GM12864 (cell line): ENCODE measurements around the gene IQCB1.

Experiments used
- DNase-seq: peaks from one replicate; pipeline ENCODE4 v3.0.0-alpha.2; 2011; ENCODE audit warnings: low read depth
- H3K4me3 ChIP-seq: 2 replicates; pipeline ENCODE4 v1.5.1; 2011; ENCODE audit warnings: mild to moderate bottlenecking, low read depth, low read length, control low read depth
- TF ChIP-seq, protein P1 (sequence below): IDR thresholded peaks from 2 replicates; pipeline ENCODE4 v1.5.1; 2011; ENCODE audit warnings: low read depth, mild to moderate bottlenecking, moderate library complexity, low read length, control low read depth, inconsistent platforms; ENCODE audit errors: missing control alignments

Gene IQCB1

DNA sequence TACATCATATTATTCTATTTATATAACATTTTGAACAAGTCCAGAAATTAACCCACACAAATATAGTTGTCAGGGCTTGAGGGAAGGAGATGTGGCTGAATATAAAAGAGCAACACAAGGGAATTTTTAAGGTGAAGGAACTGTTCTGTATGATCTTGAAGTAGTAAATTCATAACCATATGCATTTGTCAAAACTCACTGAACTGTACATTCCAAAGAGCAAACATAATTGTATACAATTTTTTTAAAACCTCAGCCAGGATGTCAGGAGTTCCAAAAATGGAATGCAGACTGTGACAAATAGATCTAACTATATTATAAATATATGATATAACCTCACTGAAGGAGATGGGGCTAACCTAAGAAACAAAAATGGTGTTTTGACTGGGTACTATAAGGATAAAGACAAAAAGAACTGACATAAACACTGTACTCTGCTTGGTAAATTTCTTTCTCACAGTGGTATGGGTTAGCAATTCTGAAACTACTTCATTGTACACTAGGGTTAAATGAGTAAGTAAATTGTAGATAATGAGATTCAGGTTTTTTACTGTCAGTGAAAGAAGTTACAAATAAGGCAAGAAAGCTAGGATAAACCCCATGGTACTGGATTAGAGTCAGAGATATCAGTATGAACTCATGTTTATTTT lies 99.7 kb downstream of the IQCB1 start:
- TF ChIP-seq, protein P1, sequence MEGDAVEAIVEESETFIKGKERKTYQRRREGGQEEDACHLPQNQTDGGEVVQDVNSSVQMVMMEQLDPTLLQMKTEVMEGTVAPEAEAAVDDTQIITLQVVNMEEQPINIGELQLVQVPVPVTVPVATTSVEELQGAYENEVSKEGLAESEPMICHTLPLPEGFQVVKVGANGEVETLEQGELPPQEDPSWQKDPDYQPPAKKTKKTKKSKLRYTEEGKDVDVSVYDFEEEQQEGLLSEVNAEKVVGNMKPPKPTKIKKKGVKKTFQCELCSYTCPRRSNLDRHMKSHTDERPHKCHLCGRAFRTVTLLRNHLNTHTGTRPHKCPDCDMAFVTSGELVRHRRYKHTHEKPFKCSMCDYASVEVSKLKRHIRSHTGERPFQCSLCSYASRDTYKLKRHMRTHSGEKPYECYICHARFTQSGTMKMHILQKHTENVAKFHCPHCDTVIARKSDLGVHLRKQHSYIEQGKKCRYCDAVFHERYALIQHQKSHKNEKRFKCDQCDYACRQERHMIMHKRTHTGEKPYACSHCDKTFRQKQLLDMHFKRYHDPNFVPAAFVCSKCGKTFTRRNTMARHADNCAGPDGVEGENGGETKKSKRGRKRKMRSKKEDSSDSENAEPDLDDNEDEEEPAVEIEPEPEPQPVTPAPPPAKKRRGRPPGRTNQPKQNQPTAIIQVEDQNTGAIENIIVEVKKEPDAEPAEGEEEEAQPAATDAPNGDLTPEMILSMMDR: no peak
- no peak overlapping the region for H3K4me3 ChIP-seq
- DNase-seq: peak; percentile 27

DNA sequence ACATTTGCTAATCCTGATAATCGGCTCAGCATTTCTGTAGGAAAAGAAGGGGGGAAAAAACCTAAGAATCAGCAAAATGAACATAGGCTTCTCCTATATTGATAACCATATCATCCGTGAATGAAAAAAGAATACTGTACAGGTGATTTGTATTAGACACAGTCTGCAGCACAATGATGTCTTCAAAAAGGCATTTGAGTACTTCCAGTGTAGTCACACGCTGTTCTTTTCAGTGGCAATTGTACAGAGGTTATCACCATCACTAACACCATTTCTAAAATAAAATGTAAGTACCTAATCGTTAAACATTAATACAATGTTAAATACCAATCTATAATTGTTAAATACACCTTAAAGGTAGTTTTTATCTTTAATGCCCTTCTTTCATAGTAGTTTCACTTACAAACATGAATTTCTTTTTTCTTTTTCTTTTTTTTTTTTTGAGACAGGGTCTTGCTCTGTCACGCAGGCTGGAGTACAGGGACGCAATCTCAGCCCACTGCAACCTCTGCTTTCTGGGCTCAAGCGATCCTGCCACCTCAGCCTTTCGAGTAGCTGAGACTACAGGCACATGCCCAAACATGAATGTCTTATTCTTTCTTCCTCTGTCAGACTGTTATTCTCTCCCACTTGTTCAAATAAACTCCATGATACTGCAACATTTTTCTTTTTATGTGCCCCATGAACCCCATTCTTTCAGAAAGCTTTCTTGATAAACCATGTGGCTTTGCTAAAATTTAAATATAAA lies 103.7 kb downstream of the IQCB1 start:
- TF ChIP-seq, protein P1: no peak
- DNase-seq: no peak
- no peak overlapping the region for H3K4me3 ChIP-seq

DNA sequence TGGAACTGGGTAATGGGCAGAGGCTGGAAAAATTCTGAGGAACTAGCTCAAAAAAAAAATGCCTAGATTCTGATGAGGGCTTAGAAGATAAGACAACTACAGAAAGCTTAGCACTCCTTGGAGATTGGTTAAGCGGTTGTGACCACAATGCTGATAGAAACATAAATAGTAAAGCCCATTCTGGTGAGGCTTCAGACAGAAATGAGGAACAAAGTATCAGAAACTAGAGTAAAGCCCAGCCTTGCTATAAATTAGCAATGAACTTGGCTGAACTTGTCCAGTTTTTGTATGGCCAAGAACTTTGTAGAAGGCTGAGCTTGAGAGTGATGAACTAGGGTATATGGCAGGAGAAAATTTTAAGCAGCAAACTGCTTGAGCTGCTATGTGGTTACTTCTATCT lies 110.7 kb downstream of the IQCB1 start:
- TF ChIP-seq, protein P1: no peak
- peak; percentile 67 for DNase-seq
- no peak overlapping the region for H3K4me3 ChIP-seq

DNA sequence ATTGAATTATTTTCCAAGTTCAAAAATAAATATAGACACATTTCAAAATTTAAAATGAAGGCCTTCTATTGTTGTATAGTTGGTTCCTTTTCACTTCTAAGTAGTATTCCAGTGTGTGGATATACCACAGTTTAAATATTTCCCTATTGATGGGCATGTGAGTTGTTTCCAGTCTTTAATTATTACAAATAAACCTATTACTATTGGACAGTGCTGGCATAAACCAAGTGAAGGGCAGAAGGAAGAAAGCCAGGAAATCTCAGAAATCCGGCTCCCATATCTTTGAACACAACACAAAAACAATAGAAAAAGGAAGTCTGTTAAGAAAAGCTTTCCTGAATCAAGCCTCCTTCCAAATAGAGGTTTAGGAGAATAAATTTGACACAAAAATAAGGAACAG lies 111.4 kb downstream of the IQCB1 start:
- no peak overlapping the region for H3K4me3 ChIP-seq
- TF ChIP-seq, protein P1: no peak
- no peak for DNase-seq

DNA sequence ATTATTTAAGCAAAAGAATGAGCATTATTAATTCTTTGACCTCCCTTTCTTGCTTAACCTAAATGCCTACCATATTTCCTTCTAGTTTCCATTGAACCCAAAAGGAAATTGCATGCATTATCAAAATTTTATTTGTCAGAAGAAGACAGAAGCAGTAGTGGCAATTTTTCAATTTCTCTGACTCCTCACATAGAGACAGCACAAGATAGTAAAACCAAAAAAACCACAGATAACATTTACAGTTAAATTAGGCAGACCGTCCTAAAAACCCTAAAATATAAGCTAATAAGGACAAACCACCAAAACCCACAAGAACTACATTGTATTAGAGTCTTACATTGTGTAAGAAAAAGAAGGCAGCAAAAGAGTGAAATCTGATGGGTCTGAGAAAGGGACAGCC lies 112.4 kb downstream of the IQCB1 start:
- DNase-seq: no peak
- TF ChIP-seq, protein P1: no peak
- no peak overlapping the region for H3K4me3 ChIP-seq

DNA sequence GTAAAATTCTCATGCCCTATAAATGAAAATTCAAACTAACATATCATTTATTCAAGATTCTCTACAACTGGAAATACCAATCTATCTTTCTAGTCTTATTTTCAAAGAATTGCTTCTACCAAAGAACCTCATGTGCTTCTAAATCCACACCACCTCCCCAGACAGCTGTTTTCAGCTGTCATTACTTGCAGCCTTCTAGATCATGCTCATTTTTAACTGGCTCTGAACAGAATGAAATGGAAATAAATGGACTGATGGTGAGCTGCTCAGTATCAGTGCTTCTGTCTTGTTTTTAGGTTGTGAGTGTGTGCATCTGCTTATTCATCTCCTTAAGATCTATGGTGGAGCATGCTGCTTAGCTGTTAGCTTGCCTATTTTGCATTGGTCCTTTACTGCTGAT lies 114.7 kb downstream of the IQCB1 start:
- TF ChIP-seq, protein P1: no peak
- no peak overlapping the region for H3K4me3 ChIP-seq
- DNase-seq: no peak
